ENCODE data around the gene CGREF1.

CGREF1 gene, protein sequence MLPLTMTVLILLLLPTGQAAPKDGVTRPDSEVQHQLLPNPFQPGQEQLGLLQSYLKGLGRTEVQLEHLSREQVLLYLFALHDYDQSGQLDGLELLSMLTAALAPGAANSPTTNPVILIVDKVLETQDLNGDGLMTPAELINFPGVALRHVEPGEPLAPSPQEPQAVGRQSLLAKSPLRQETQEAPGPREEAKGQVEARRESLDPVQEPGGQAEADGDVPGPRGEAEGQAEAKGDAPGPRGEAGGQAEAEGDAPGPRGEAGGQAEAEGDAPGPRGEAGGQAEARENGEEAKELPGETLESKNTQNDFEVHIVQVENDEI

DNA sequence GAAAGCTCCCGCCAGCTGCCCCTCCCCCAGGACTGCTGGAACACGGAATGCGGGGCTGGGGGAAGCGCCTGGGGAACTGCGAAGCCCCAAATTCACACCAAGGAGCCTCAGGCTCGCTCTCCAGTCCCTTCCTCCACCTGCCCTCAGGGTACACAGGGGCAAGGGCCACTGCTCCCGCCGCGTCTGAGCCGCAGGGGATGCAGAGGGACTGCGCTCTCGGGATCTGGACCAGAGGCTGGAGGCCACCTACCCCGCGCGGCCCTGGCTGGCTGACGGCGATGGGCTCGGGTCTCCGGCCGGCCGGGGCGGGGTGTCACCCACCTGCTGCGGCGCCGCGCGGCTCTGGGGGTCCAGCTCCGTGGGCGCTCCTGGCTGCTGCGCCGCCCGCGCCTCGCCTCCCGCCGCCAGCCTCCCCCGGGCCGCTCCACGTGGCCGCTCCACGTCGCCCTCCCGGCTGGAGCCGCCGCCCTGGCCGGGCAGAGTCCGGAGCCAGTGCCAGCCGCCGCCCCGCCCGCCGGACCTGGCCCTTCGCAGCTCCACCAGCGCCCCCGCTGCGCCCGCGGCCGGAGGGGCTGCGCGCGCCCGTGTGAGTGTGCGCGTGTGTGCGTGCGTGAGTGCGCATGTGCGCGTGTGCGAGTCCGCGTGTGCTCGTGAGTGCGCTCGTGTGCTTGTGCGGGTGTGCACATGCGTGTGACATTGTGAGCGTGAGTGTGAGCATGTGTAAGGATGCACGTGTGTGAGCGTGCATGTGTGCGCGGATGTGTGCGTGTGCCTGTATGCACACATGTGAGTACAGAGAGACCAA, at the start of gene CGREF1:
Gene CGREF1 (minus strand): TSS at position 604 of the 805 bp plus-strand sequence. CDS start 14,762 bp downstream, outside the sequence.
- DNase-seq: no peak

DNA sequence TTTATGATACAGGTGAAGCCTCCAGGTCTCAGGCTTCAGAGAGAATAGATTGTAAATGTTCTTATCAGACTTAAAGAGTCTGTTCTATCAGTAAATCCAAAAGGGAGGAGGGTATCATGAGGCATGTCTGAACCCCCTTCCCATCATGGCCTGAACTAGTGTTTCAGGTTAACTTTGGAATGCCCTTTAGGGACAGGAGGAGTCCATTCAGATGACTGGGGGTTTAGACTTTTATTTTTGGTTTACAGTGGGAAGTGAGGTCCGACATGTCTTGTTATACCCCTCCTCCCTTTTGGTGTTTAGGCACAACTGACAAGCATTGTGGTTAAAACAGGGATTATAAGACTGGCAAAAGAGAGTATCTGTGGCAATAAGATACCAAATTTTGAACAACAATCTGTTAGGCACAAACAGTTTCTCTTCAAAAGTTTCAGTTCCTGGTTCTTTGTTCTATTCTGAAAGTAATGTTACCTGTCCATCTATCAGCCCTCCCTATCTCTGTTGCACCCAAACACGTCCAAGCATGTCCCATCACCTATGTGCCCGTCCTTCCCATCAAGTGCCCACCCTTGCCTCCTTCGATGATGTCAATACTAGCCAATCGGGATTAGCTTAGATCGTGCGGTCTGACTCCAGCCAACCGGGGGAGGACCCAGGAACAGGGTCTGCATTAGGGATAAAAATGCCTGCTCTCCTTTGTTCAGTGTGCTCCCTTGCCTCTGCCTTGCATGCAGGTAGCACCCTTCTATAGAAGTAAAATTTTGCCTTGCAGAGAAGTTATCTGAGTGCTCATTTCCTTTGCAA, 46.2 kb upstream of the CGREF1 start:
- no peak for DNase-seq

DNA sequence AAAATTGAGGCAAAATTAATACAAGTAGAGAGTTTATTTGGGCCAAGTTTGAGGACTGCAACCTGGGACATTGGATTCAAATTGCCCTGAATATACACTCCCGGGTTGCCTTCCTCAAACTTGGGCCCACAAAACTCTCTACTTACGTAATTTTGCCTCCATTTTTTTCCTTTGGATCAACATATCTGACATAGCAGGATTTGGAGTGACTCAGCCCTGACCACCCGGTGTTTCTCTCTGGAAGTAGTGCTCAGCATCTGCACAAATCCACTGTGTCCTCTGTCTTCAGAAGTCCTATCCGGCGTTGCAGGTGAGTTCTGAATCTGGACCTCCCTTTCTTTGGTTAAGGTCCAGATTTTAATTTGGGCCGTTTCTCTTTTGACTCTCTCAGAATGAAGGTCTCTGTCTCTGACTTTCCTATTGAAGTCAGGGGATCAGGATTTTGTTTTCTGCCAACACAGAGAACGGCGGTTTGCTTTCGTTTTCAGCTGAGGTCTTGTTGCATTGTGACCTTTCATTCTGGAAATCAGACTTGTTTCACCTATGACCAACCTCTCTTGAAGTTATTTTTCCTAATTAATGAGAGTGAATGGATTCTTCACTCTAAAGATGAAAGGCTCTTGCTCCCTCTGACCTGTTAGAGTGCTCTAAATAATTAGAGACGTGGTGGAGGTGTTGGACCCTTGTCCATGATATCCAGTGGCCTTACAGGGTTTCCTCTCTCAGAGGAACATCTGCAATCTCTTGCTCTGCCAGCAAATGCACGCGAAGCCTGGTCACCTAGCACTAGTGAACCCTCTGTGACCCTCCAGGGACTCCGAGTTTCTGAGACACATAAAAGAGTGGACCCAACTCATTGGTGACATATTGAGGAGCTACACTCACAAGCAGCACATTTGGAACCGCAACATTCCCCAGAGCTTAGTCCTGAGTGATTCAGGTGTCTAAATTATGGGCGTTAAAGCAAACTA, 43.5 kb upstream of the CGREF1 start:
- no peak for DNase-seq

DNA sequence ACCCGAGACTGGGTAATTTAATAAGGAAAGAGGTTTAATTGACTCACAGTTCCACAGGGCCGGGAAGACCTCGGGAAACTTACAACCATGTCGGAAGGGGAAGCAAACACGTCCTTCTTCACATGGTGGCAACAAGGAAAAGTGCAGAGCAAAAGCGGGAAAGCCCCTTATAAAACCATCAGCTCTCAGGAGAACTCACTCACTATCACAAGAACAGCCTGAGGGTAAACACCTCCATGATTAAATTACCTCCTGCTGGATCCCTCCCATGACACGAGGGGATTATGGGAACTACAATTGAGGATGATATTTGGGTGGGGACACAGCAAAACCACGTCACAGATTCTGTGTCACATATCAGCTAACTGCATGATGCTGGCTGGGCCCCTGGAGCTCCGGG, 41.3 kb upstream of the CGREF1 start:
- no peak for DNase-seq

DNA sequence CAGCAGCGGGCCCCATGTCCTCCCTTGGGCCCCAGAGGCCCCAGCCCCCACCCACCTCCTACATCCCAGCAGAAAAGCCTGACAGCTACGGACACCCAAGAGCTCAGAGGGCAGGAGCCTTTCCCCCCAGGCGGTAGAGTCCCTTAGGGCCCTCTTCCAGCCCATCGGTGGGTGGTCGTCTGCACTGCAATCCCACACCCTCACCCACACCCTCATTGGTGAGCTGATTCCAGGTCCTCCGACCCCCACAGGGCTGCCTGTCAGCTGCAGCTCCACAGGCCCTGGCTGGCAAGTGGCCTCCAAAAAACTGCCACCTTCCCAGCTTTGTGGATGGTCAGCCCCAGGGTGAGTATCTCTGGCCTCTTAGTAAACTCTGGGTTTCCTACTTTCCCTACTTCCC, 40.3 kb upstream of the CGREF1 start:
- DNase-seq: no peak

DNA sequence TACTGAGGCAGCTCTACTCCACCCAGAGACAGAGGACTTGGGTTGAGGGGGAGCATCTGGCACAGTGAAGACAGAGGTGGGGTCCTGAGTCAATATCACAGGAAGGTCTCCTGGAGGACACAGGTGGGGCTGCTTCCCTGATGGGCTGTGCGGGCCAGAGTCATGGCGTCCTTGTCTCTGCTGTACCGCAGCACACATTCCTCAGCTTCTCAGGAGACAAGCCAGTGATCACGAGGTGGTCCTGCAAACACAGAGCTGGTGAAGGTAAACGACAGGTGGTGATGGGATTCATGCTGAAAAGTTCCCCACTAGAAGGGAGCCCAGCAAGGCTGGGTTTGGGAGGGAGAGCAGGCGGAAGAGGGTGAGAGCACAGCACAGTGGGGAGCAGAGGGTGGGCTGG, 39.5 kb upstream of the CGREF1 start:
- no peak for DNase-seq

DNA sequence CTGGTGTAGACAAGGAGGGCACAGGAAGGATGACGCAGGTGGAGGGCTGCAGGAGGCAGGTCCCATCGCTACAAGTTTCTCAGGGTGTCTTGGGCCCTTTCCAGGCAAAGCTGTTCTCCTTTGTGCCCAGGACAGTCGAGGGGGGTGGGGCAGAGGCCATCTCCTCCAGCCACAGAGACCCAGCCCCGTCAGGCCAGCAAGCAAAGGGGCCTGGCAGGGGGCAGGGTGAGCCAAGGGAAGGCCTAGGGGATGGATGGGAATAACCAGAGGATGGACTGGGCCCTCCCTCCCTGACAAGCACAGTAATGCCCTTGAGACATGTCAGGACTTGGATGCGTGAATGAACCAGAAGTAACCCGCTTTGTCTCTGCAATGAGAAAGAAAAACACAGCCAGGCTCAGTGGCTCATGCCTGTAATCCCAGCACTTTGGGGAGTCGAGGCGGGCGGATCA, 36.2 kb upstream of the CGREF1 start:
- DNase-seq: no peak

DNA sequence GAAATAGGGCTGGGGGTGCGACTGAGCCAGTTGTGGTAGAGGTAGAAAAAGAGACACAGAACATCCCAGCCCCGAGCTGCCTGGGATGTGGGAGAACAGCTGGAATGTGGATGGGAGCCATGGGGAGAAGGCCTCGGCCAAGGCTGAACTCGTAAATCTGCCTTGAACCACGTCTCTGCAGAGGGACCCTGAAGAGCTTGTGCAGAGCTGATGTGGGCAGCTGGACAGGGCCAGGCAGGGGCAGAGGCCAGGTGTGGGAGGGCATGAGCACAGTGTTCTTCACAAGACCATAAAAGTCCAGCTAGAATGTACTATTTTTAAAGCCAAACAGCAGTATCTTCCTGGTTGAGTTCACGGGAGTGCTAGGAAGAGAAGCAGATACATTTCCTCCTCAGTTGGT, 35.6 kb upstream of the CGREF1 start:
- no peak for DNase-seq

DNA sequence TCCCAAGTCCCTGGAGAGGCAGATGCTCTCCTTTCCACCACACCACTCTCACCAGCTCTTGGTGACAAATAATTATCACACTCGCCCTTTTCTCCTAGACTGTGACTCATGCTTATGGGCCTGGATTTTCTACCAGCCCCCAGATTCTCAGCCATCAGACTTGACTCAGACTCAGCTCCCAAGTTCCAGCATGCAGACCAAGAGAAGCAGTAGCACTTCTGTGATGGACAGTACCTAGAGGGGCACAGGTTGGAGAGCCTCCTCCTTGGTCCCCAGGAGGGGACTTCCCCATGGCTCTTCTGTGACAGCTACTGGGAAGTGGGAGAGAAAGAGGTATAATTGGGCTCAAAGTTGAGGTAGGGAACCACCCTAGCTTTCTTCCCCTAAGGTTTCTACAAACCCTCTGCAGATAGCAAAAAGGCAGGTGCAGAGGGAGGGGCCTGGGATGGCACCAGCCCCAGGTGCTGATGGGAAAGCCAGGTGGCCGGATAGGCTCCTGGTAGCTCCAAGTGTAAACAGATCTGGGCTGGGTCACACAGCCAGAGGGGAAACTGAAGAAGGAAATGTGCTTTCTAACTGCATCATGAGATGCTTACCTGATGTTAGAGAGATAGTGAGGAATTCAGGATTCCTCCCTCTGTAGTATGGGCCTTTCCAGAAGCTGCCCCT, 34.0 kb upstream of the CGREF1 start:
- DNase-seq: no peak

DNA sequence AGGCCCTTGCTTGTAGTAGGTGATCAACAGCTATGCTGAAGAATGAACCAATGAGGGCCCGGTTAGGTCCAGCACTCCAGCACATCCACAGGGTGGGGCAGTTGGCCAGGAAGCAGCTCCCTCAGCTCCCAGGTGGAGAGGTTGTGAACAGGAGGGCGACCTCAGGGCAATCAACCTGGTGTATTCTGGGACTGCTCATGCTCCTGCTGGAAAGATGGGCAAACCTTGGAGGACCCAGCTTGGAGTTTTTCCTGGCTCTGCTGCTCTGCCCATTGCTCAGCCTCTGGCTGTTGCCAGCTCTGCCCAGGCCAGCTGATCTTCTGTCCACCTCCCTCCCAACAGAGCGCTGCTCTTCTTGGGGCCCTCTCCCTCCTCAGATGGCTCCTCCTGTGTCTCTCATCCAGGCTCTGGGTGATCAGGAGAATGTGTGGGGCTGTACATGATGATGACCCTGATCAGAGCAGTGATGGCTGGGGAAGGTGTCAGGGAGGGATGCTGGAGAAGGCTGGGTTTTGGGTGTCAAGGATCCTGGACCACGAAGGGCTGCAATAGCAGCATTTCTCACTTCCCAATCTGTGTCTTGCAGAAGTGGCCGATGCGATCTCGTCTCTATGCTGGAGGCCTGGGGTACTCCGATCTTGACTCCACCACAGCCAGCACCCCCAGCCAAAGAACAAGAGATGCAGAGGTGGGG, 33.3 kb upstream of the CGREF1 start:
- no peak for DNase-seq

DNA sequence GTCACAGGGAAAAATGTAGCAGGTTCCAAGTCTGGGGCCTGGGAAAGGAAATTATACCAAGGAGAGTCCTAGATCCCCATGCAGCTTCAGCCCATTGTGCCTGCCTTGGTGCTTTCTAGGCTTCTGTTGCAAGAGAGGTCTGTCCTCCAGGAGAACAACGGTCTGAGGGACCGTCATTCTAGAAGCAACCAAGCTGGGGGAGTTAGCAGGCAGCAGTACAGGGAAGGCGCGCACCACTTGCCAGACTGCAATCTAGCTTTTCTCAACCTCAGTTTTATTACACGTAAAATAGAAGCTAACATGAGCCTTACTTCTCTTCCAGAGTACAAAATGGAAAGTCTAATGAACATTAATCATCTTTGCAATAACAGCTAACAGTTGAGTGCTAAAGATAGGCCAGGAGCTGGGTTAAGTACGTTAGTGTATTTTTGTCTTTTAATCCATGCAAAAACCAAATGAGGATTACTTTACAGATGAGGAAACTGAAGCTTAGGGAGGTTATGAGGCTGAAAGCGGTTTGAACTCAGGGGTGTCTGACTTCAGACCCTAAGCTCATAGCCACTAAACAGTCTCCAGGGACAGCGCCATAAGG, 31.8 kb upstream of the CGREF1 start:
- DNase-seq: no peak

DNA sequence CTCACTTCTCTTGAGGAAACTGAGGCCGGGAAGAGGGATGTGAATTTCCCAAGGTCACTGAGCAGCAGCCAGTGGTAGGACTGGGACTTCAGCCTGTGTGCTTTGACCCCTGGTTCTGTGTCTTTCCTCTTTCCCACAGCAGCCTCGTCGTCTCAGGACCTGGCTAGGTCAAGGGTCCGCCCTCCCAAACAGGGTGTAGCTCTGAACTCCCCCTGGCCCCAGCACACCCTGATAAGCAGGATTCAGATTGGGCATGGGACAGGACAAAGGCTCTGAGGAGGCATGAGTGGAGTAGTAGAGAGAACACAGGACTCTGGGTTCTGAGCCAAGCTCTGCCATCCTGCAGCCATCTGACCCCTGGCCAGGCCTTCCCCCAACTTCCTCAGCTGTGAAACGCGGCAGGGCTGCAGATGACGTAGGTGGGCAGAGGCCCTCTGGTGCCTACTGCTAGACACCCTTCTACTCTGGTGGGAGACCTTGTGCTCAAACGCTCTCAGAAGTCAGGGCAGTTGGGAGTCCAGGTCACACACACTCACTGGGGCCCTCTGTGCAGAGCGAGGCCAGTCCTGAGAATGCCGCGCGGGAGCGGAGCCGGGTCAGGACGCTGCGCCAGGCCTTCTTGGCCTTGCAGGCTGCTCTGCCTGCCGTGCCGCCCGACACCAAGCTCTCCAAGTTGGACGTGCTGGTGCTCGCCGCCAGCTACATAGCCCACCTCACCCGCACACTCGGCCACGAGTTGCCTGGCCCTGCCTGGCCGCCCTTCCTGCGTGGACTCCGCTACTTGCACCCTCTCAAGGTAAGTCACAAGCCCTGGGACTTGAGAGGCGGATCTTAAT, 30.9 kb upstream of the CGREF1 start:
- DNase-seq: no peak

DNA sequence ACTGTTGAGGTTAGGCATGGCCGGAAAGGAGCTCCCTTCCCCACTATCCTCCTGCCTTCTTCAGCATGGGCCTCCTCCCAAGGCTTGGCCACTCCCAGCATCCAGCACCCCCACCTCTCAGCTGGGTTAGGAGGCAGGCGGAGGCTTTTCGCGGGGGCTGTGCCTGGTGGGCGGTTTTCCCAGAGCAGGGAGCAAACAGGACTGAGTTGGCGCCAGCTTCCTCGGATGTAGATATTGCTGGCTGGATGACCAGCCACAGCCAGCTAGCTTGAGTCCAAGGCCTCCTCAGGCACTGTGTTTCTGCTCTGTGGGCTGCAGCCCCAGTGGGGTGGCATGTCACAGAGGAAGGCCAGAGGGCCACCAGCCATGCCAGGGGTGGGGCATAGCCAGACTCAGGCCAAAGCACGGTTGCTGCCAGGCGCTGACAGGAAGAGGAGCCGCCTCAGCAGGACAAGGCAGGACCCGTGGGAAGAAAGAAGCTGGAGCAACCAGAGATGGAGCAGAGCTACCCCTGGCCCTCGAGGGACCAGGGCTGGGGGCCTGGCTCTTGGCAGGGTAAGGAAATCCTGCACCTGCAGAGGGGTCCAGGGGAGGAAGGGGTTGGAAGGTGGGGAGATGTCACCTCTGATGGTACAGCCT, 30.0 kb upstream of the CGREF1 start, which contains the start of gene TCF23:
Gene TCF23 (plus strand): TSS at position 204 of the 639 bp plus-strand sequence. CDS start 130 bp downstream, at position 334.
- no peak for DNase-seq

DNA sequence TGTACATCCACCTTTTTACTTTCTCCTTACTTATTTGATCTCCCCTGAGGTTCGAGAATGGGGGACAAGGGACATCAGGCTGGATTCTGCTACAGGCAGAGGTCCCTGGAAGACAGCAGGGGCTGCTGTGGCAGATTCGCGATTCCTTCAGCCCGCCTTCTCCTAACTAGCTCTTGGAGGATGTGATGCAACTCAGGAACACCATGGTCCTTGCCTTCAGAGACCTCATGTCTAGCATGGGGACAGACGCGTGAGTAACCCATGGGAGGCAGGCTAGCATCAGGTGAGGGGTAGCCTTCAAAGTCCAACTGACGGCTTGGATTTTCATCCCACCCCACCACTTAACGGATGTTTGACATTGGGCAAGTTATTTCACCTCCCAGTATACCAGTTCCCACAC, 29.0 kb upstream of the CGREF1 start:
- DNase-seq: no peak

DNA sequence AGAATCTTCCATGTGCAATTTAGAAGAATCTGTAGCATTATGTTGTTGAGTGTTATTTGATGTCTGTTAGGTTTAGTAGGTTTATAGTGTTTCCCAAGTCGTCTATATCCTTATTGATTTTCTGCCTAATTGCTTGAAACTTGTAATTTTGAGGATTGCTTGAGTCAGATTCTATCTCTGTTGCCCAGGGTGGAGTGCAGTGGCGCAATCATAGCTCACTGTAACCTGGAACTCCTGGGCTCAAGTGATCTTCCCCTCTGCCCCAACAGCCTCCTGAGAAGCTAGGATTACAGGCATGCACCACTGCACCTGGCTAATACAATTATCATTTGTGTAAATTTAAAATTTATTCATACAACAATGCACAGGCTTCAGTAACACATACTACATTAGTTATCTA, 26.8 kb upstream of the CGREF1 start:
- DNase-seq: no peak

DNA sequence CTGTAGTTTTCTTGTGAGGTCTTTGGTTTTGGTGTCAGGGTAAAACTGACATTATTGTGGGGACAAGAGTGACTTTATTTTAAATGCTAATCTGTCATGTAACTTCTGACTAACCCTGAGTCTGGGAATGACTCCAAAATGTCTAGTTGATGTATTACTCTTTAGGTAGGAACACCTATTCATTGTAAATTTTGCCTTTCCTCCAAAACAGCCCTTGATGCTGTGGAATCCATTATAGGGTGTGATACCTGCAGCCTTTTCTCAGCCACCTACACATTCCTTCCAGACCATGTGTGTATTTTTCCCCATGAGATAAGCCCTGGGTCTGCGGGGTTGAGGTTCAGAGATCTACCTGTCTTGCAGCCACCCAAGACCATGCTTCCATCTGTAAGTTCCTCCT, 24.4 kb upstream of the CGREF1 start:
- DNase-seq: no peak

DNA sequence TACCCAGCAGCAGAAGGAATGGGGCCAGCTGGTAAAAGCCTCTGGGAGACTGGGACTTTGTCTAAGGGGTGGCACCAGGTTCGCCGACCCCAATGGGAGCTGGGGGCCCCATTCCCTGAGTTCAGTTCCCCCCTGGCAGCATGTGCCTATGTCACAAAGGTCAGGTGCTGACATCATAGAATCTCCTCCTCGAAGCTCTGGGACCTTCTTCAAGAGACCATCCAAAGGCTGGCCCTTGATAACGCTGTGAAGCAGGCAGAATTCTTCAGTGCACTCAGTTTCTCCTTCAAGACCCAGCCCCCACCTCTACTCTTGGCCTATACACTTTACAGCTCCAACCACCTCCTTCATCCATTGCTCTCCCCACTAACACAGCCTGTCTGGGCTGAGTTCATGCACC, 20.4 kb upstream of the CGREF1 start, which contains the start of gene PRR30:
Gene PRR30 (minus strand): TSS at position 101 of the 400 bp plus-strand sequence. CDS start 1,081 bp downstream, outside the sequence.
- DNase-seq: no peak

DNA sequence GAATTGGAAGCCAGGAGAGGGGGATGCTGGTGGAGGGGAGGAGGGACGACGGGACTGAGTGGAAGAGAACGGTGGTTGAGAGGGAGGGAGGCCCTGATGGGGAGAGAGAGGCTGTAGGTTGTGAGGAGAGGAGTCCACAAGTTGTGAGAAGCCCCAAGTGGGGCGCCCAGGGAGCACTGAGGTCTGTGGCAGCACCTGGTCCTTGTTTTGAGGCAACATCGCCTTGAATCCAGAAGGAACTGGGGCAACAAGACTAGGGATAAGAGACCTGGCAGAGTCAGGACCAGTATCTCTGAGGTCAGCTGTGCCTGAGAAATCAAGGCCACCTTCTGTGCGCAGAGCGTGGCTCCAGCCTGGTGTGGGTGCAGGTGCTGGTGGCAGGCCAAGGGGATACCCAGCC, 19.2 kb upstream of the CGREF1 start:
- no peak for DNase-seq

Measured in NCI-H748 treated with DMSO at 0.1 percent for 48 hours (cell line).